HepG2 (cell line): ENCODE results near the gene SRC. TPM values are rescaled to one million over a fixed set of nuclear protein-coding genes. Genes with fewer than 3 reads are reported as not detected.

Experiments
- ATAC-seq: fragments of 200-7000 bp; cut with Tn5 transposase; 3 replicates; pipeline ENCODE4 v1.9.1; 2020; ENCODE audit warnings: mild to moderate bottlenecking, moderate library complexity
- BruUV-seq: library from RNA; stranded (reverse); fragments of 400-500 nt; replicated peaks from 2 replicates; lab custom pipeline; 2021; lab: Mats Ljungman, UMichigan
- CTCF ChIA-PET: fragments of 300-600 bp; formaldehyde crosslinking; extraction: SDS; loops from one replicate; lab custom pipeline; 2021; ENCODE audit warnings: low total read pairs, inconsistent platforms, low intra/inter-chr PET ratio; lab: Yijun Ruan, JAX
- POLR2A ChIA-PET: fragments of 350-600 bp; sonication (Branson Sonifier 250); formaldehyde crosslinking; loops from one replicate; lab custom pipeline; 2020; ENCODE audit warnings: antibody characterized with exemption, inconsistent platforms; lab: Yijun Ruan, JAX
- DNase-seq: peaks from one replicate; pipeline ENCODE4 v3.0.0-alpha.2; 2015; ENCODE audit warnings: low spot score
- FAIRE-seq: peaks from 3 replicates; lab custom pipeline; 2011; peaks lifted over from hg19 to GRCh38; lab: Jason Lieb, UNC
- H2AFZ ChIP-seq: one replicate; pipeline ENCODE4 v1.6.1; 2011; ENCODE audit warnings: low read length, inconsistent platforms
- H3K27ac ChIP-seq: fragments of 300-600 bp; 3 replicates; pipeline ENCODE4 v1.8.0; 2011; ENCODE audit warnings: mixed run types, mild to moderate bottlenecking, mixed read lengths, low read length, inconsistent platforms; ENCODE audit not compliant: insufficient read depth; ENCODE audit errors: extremely low read length
- H3K27me3 ChIP-seq, 2 experiments: fragments of 200-600 bp in 1 of 2; 2 replicates in 1 of 2; 3 replicates in 1 of 2; pipeline versions ENCODE4 v1.6.0 to v1.8.0; 2011; ENCODE audit warnings: low read length in 2 of 2, mild to moderate bottlenecking in 2 of 2, moderate library complexity in 2 of 2, inconsistent platforms in 1 of 2; ENCODE audit not compliant: insufficient read depth in 2 of 2, control insufficient read depth in 1 of 2
- H3K36me3 ChIP-seq, 2 experiments: fragments of 200-600 bp in 1 of 2; replicated peaks in 1 of 2; 2 replicates in 1 of 2; 3 replicates in 1 of 2; pipeline versions ENCODE4 v1.5.1 to v1.8.0; 2011; ENCODE audit warnings: low read length in 2 of 2, inconsistent platforms in 1 of 2; ENCODE audit not compliant: insufficient read depth in 2 of 2, control insufficient read depth in 1 of 2
- H3K4me1 ChIP-seq: 2 replicates; pipeline ENCODE4 v1.5.1; 2012; ENCODE audit warnings: low read length, inconsistent platforms; ENCODE audit not compliant: insufficient read depth
- H3K4me2 ChIP-seq: 2 replicates; pipeline ENCODE4 v1.6.0; 2011; ENCODE audit warnings: low read depth, low read length, inconsistent platforms
- H3K4me3 ChIP-seq, 3 experiments: fragments of 200-600 bp in 1 of 3; sonication (generic), shearing (Covaris generic) in 1 of 3; replicated peaks in 1 of 3; 2 replicates each; pipeline ENCODE4 v1.5.1; 2011 to 2016; ENCODE audit warnings: low read length in 3 of 3, inconsistent platforms in 2 of 3, low read depth in 2 of 3, mild to moderate bottlenecking in 2 of 3, control low read depth in 1 of 3, mixed read lengths in 1 of 3; ENCODE audit not compliant: insufficient read depth in 1 of 3
- H3K79me2 ChIP-seq: one replicate; pipeline ENCODE4 v1.6.1; 2011; ENCODE audit warnings: low read length, inconsistent platforms; ENCODE audit not compliant: insufficient read depth
- H3K9ac ChIP-seq: 2 replicates; pipeline ENCODE4 v1.6.0; 2011; ENCODE audit warnings: mild to moderate bottlenecking, low read depth, low read length, inconsistent platforms; ENCODE audit not compliant: insufficient read depth
- H3K9me3 ChIP-seq: 2 replicates; pipeline ENCODE4 v1.5.1; 2012; ENCODE audit warnings: mild to moderate bottlenecking, low read length
- H4K20me1 ChIP-seq: 2 replicates; pipeline ENCODE4 v1.6.0; 2011; ENCODE audit warnings: inconsistent platforms, mild to moderate bottlenecking, low read length, moderate library complexity; ENCODE audit not compliant: insufficient read depth
- CHD4 ChIP-seq: fragments of 200-600 bp; sonication (generic); IDR thresholded peaks from 2 replicates; pipeline ENCODE4 v1.7.0; 2017; ENCODE audit warnings: mild to moderate bottlenecking, low read length, borderline replicate concordance
- FOXP1 ChIP-seq, 2 experiments: fragments of 450-650 bp in 1 of 2; IDR thresholded peaks; 2 replicates each; pipeline ENCODE4 v1.6.1; 2017 to 2018; ENCODE audit warnings: antibody characterized with exemption in 1 of 2
- GATA4 ChIP-seq: sonication (generic); IDR thresholded peaks from 2 replicates; pipeline ENCODE4 v1.6.1; 2016; ENCODE audit warnings: antibody characterized with exemption, low read depth, borderline replicate concordance
- KDM1A ChIP-seq: IDR thresholded peaks from 2 replicates; pipeline ENCODE4 v1.6.1; 2016; ENCODE audit warnings: missing compliant biosample characterization
- MED8 ChIP-seq: sonication (generic); formaldehyde crosslinking; IDR thresholded peaks from 2 replicates; pipeline ENCODE4 v1.8.1; 2023; ENCODE audit warnings: mild to moderate bottlenecking, missing genetic modification reagents; ENCODE audit not compliant: insufficient replicate concordance
- MEIS1 ChIP-seq: sonication (generic); formaldehyde crosslinking; IDR thresholded peaks from 2 replicates; pipeline ENCODE4 v1.9.0; 2021; ENCODE audit warnings: mild to moderate bottlenecking, missing genetic modification reagents, moderate library complexity, borderline replicate concordance
- NBN ChIP-seq: fragments of 450-650 bp; conservative IDR thresholded peaks from 2 replicates; pipeline ENCODE4 v1.6.1; 2017
- REL ChIP-seq: sonication (generic); formaldehyde crosslinking; conservative IDR thresholded peaks from 2 replicates; pipeline ENCODE4 v1.8.0; 2022; ENCODE audit warnings: mild to moderate bottlenecking, missing genetic modification reagents, moderate library complexity
- RFX1 ChIP-seq: fragments of 450-650 bp; IDR thresholded peaks from 2 replicates; pipeline ENCODE4 v1.6.1; 2017
- RXRA ChIP-seq: sonication (generic); formaldehyde crosslinking; IDR thresholded peaks from 2 replicates; pipeline ENCODE4 v1.5.1; 2020; ENCODE audit warnings: missing genetic modification reagents
- ZMYM3 ChIP-seq: sonication (generic); formaldehyde crosslinking; IDR thresholded peaks from 2 replicates; pipeline ENCODE4 v1.5.1; 2020; ENCODE audit warnings: mild to moderate bottlenecking, missing genetic modification reagents
- ZNF468 ChIP-seq: sonication (generic); formaldehyde crosslinking; IDR thresholded peaks from 2 replicates; pipeline ENCODE4 v1.8.0; 2022; ENCODE audit warnings: mild to moderate bottlenecking, moderate library complexity, missing genetic modification reagents
- ZNF629 ChIP-seq: sonication (generic); formaldehyde crosslinking; conservative IDR thresholded peaks from 2 replicates; pipeline ENCODE4 v1.5.0; 2020; ENCODE audit warnings: missing genetic modification reagents
- ZNF713 ChIP-seq: sonication (generic); formaldehyde crosslinking; IDR thresholded peaks from 2 replicates; pipeline ENCODE4 v1.4.0; 2020; ENCODE audit warnings: mild to moderate bottlenecking, missing genetic modification reagents
- ZNF780A ChIP-seq: sonication (generic); formaldehyde crosslinking; IDR thresholded peaks from 2 replicates; pipeline ENCODE4 v1.8.0; 2022; ENCODE audit warnings: mild to moderate bottlenecking, missing genetic modification reagents, moderate library complexity
- WGBS: methylation state at CpG from one replicate; pipeline ENCODE4 v1.1.6; 2017; ENCODE audit warnings: low lambda C conversion rate; 5-methylcytosine and 5-hydroxymethylcytosine counted together
- in situ Hi-C: cut with HindIII; loops from 2 replicates; pipeline ENCODE4 v1.10.0; 2017; ENCODE audit warnings: low pct_unique_long_range_greater_than_20kb; ENCODE audit not compliant: extremely low pct_ligation_motif_present
- intact Hi-C: fragments of 100-400 bp; cut with micrococcal nuclease; formaldehyde crosslinking; loops from one replicate; pipeline ENCODE4 v1.10.0; 2022; ENCODE audit not compliant: unreplicated experiment
- polyA plus RNA-seq, 8 experiments: library from polyadenylated mRNA; depleted of rRNA in 3 of 8; stranded (reverse) in 7 of 8; unstranded in 1 of 8; fragments of >200 nt; fragmentation: Illumina TruSeq in 4 of 8; extraction: Trizol in 4 of 8; gene quantifications; 2 replicates each; pipeline versions ENCODE4 v1.2.1 to v1.2.3, GENCODE V29; 2011 to 2016; ENCODE audit warnings: low read depth in 4 of 8, missing spikeins in 1 of 8, mixed read lengths in 1 of 8; ENCODE audit not compliant: insufficient read depth in 1 of 8
- total RNA-seq, 5 experiments: library from RNA; depleted of rRNA; stranded (reverse); fragments of >200 nt; fragmentation: Illumina TruSeq; extraction: Trizol; gene quantifications; 2 replicates each; pipeline ENCODE4 v1.2.3, GENCODE V29; 2016; ENCODE audit warnings: low read depth in 1 of 5
- TF ChIP-seq, protein P1 (sequence below): sonication (generic); formaldehyde crosslinking; IDR thresholded peaks from 2 replicates; pipeline ENCODE4 v1.8.0; 2022; ENCODE audit warnings: mild to moderate bottlenecking, missing genetic modification reagents, borderline replicate concordance
- TF ChIP-seq, protein P2 (sequence below): sonication (generic); formaldehyde crosslinking; IDR thresholded peaks from 2 replicates; pipeline ENCODE4 v1.5.1; 2020; ENCODE audit warnings: mild to moderate bottlenecking, missing genetic modification reagents, moderate library complexity
- TF ChIP-seq, protein P3 (sequence below): IDR thresholded peaks from 2 replicates; pipeline ENCODE4 v1.6.1; 2016; ENCODE audit warnings: control low read depth

Gene SRC
- total and polyA plus RNA-seq, 2 of the 13 experiments (the other 11 are each of a cell fraction or from before 2014, with no cell fraction given), result 54.7 to 192 TPM

DNA sequence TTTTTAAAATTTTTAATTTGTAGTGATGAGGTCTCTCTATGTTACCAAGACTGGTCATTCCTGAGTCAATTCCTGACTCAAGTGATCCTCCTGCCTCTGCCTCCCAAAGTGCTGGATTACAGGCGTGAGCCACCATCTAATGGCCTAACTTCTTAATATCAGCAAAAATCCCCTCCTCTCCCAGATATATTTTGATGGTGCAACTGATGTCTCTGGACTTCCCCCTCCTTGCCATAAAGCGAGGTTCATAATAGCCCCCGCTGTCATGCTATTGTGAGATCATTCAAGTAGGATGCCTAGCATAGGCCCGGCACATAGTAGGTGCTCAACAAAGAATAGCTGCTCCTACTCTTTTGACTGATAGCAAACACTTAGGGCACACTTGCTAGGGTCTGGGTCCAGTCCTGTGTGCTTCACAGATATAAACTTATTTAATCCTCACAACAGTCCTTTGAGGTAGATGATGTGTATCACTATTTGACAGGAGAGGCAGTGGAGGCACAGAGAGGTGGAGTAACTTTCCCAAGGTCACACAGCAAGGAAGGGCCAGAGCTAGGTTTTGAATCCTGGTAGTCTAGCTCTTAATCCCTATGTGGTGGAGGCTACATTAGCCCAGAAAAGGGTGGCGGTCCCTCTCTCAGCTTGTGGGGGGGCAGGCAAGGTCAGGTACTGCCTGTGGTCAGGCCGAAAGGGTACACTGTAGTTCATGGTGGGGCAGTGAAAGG lies 14.6 kb downstream of the SRC start (continued):
- TF ChIP-seq GATA4 (no peak), ZNF713 (CRISPR knock-in tag) (no peak), CHD4 (0 out of 2 replicates have a peak, but pooled peaks have one; percentile 40), MEIS1 (CRISPR knock-in tag) (no peak), MED8 (CRISPR knock-in tag) (no peak), KDM1A (CRISPR knock-in tag) (0 out of 2 replicates have a peak, but pooled peaks have one; percentile 41), FOXP1 (IDR thresholded peaks at IDR 0.05) (no peak), FOXP1 (CRISPR knock-in tag; IDR thresholded peaks at IDR 0.05) (no peak), ZMYM3 (peak; percentile 84), NBN (no peak), ZNF780A (CRISPR knock-in tag) (no peak), RFX1 (no peak), ZNF468 (no peak)
- TF ChIP-seq, protein P1, sequence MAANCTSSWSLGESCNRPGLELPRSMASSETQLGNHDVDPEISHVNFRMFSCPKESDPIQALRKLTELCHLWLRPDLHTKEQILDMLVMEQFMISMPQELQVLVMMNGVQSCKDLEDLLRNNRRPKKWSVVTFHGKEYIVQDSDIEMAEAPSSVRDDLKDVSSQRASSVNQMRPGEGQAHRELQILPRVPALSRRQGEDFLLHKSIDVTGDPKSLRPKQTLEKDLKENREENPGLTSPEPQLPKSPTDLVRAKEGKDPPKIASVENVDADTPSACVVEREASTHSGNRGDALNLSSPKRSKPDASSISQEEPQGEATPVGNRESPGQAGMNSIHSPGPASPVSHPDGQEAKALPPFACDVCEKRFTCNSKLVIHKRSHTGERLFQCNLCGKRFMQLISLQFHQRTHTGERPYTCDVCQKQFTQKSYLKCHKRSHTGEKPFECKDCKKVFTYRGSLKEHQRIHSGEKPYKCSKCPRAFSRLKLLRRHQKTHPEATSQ (CRISPR knock-in tag), result no peak

DNA sequence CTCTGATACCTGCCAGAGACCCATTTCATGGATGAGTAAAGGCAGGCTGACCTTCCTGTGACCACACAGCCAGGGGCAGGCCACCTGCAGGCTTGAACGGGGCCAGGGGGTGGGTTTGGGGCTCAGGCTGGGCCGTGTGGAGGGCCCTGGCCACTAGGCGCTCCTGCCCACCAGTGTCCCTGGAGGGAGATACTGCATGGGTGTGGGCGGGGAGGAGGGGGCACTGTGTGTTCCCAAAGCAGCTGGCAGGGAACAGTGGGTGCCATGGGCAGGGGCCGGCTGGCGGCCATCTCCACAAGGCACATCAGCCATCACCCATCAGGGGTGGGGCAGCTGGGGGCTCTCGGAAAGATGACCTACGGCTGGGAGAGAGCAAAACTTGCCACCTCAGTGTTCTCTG lies 15.4 kb downstream of the SRC start:
- DNase-seq (no peak), FAIRE-seq (no peak), ATAC-seq (no peak)
- Histone ChIP-seq H3K79me2 (peaks cover 63% of the 10 kb centered on the region), H4K20me1 (peaks cover 87% of the 10 kb centered on the region), H3K9me3 (no peaks in the 10 kb centered on the region), H3K4me3 (no peak overlapping the region), H3K9ac (no peak overlapping the region), H2AFZ (no peak overlapping the region), H3K36me3 (peaks cover 33 to 73% of the 10 kb centered on the region in 2 experiments), H3K4me2 (no peak overlapping the region), H3K27me3 (no peaks in the 10 kb centered on the region), H3K4me1 (no peaks in the 10 kb centered on the region), H3K27ac (no peak overlapping the region)
- CTCF ChIA-PET, result no interaction called here
- intact Hi-C loops (no loop called here), in situ Hi-C loops (no loop called here)
- POLR2A ChIA-PET, result no interaction called here
- WGBS, result 97% methylated on average over 8 of the region's 8 CpGs
- no TSS peak for BruUV-seq
- TF ChIP-seq, protein P2, sequence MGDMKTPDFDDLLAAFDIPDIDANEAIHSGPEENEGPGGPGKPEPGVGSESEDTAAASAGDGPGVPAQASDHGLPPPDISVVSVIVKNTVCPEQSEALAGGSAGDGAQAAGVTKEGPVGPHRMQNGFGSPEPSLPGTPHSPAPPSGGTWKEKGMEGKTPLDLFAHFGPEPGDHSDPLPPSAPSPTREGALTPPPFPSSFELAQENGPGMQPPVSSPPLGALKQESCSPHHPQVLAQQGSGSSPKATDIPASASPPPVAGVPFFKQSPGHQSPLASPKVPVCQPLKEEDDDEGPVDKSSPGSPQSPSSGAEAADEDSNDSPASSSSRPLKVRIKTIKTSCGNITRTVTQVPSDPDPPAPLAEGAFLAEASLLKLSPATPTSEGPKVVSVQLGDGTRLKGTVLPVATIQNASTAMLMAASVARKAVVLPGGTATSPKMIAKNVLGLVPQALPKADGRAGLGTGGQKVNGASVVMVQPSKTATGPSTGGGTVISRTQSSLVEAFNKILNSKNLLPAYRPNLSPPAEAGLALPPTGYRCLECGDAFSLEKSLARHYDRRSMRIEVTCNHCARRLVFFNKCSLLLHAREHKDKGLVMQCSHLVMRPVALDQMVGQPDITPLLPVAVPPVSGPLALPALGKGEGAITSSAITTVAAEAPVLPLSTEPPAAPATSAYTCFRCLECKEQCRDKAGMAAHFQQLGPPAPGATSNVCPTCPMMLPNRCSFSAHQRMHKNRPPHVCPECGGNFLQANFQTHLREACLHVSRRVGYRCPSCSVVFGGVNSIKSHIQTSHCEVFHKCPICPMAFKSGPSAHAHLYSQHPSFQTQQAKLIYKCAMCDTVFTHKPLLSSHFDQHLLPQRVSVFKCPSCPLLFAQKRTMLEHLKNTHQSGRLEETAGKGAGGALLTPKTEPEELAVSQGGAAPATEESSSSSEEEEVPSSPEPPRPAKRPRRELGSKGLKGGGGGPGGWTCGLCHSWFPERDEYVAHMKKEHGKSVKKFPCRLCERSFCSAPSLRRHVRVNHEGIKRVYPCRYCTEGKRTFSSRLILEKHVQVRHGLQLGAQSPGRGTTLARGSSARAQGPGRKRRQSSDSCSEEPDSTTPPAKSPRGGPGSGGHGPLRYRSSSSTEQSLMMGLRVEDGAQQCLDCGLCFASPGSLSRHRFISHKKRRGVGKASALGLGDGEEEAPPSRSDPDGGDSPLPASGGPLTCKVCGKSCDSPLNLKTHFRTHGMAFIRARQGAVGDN (CRISPR knock-in tag), result peak; percentile 24; the same call in 1 of the 2 replicates
- TF ChIP-seq RXRA (CRISPR knock-in tag) (0 out of 2 replicates have a peak, but pooled peaks have one; percentile 23), ZNF629 (CRISPR knock-in tag) (0 out of 2 replicates have a peak, but pooled peaks have one; percentile 17), REL (CRISPR knock-in tag) (no peak)
- TF ChIP-seq, protein P3, sequence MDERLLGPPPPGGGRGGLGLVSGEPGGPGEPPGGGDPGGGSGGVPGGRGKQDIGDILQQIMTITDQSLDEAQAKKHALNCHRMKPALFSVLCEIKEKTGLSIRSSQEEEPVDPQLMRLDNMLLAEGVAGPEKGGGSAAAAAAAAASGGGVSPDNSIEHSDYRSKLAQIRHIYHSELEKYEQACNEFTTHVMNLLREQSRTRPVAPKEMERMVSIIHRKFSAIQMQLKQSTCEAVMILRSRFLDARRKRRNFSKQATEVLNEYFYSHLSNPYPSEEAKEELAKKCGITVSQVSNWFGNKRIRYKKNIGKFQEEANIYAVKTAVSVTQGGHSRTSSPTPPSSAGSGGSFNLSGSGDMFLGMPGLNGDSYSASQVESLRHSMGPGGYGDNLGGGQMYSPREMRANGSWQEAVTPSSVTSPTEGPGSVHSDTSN (CRISPR knock-in tag), result no peak
